ENCODE measurements around the gene KANK3. TPM values are rescaled to one million over a fixed set of nuclear protein-coding genes. Genes with fewer than 3 reads are reported as not detected.
"Not testable (repeated sequence)": the region's sequence is repeated elsewhere in the genome, so short reads cannot be mapped to it uniquely, and the experiment has no call there.

The KANK3 gene
- total RNA-seq, 1 experiment from 2014 or later: 1.2 TPM

DNA sequence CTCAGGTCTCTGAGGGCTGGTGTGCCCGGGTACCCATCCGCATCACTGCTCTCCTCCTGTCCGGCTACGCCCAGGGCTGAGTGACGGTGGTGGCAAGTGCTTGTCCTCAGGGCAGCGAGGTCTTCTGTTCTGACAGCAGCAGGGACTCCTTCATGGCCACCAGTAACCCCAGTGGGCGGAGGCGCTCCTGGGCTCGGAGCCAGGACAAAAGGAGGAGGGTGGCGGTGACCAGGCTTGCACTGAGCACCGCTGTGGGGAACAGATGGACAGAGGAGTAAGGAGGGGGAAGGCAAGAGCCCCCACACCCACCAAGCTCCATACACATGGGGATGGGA lies 40.7 kb downstream of the KANK3 start:
- Mint-ChIP-seq H3K36me3 (ENCODE audit: insufficient read depth, unreplicated experiment) (peaks cover 12% of the 10 kb centered on the region), H3K9me3 (ENCODE audit: unreplicated experiment) (no peaks in the 10 kb centered on the region), H3K4me3 (ENCODE audit: unreplicated experiment) (no peak overlapping the region), H3K4me1 (ENCODE audit: insufficient read depth, unreplicated experiment) (peaks cover 4% of the 10 kb centered on the region), H3K27ac (ENCODE audit: low read depth, unreplicated experiment) (no peak overlapping the region), H3K27me3 (ENCODE audit: insufficient read depth, unreplicated experiment) (no peaks in the 10 kb centered on the region)
- no peak for DNase-seq (ENCODE audit: unreplicated experiment)
- CTCF ChIA-PET: interaction anchor here (0.5 to 1.1 kb wide), 2 partner anchors 49 to 756 kb away, joined by 3 to 5 read pairs; no protein-coding TSS in a partner anchor
- TF ChIP-seq, protein P1, sequence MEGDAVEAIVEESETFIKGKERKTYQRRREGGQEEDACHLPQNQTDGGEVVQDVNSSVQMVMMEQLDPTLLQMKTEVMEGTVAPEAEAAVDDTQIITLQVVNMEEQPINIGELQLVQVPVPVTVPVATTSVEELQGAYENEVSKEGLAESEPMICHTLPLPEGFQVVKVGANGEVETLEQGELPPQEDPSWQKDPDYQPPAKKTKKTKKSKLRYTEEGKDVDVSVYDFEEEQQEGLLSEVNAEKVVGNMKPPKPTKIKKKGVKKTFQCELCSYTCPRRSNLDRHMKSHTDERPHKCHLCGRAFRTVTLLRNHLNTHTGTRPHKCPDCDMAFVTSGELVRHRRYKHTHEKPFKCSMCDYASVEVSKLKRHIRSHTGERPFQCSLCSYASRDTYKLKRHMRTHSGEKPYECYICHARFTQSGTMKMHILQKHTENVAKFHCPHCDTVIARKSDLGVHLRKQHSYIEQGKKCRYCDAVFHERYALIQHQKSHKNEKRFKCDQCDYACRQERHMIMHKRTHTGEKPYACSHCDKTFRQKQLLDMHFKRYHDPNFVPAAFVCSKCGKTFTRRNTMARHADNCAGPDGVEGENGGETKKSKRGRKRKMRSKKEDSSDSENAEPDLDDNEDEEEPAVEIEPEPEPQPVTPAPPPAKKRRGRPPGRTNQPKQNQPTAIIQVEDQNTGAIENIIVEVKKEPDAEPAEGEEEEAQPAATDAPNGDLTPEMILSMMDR (IDR thresholded peaks at IDR 0.05; ENCODE audit: unreplicated experiment): no peak
- intact Hi-C loops (cut with micrococcal nuclease): no loop called here
- no TSS peak for BruUV-seq (replicated peaks)
- POLR2A ChIA-PET: no interaction called here

DNA sequence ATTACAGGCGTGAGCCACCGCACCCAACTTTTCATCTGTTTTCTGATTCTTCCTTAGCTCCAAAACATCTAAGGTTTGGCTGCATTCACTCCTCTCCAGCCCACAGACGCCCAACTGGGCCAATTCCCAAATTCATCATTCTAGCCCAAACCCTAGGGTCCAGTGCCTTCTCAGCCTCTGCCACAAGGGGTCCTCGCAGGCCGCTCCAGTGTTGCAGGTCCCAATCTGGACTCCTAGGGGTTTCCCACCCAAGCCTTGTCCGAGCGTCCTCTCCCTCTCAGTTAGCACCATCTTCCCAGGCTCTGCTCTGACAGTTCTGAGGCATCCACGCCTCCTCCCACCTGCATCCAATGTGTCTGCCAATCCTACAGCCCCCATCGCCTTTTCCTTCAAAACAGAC lies 51.7 kb downstream of the KANK3 start:
- H3K27ac Mint-ChIP-seq (ENCODE audit: low read depth, unreplicated experiment); H3K36me3 Mint-ChIP-seq (ENCODE audit: insufficient read depth, unreplicated experiment); DNase-seq (ENCODE audit: unreplicated experiment); POLR2A ChIA-PET; H3K27me3 Mint-ChIP-seq (ENCODE audit: insufficient read depth, unreplicated experiment); BruUV-seq (replicated peaks); CTCF ChIA-PET; H3K4me3 Mint-ChIP-seq (ENCODE audit: unreplicated experiment); intact Hi-C loops (cut with micrococcal nuclease); H3K9me3 Mint-ChIP-seq (ENCODE audit: unreplicated experiment); H3K4me1 Mint-ChIP-seq (ENCODE audit: insufficient read depth, unreplicated experiment): not testable (repeated sequence)

DNA sequence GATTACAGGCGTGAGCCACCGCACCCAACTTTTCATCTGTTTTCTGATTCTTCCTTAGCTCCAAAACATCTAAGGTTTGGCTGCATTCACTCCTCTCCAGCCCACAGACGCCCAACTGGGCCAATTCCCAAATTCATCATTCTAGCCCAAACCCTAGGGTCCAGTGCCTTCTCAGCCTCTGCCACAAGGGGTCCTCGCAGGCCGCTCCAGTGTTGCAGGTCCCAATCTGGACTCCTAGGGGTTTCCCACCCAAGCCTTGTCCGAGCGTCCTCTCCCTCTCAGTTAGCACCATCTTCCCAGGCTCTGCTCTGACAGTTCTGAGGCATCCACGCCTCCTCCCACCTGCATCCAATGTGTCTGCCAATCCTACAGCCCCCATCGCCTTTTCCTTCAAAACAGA lies 66.6 kb downstream of the KANK3 start:
- CTCF ChIA-PET; H3K36me3 Mint-ChIP-seq (ENCODE audit: insufficient read depth, unreplicated experiment); H3K4me3 Mint-ChIP-seq (ENCODE audit: unreplicated experiment); H3K9me3 Mint-ChIP-seq (ENCODE audit: unreplicated experiment); H3K27me3 Mint-ChIP-seq (ENCODE audit: insufficient read depth, unreplicated experiment); DNase-seq (ENCODE audit: unreplicated experiment); intact Hi-C loops (cut with micrococcal nuclease); POLR2A ChIA-PET; H3K4me1 Mint-ChIP-seq (ENCODE audit: insufficient read depth, unreplicated experiment); H3K27ac Mint-ChIP-seq (ENCODE audit: low read depth, unreplicated experiment); BruUV-seq (replicated peaks): not testable (repeated sequence)

Small RNA genes within 50 kb of the gene (microRNA-seq; reads per million reads assigned to microRNA genes)
- 3.2 reads per million, percentile 23 among the genes with 10 or more reads in this experiment for gene MIR4999

Other genes with a start within 250 kb of the KANK3 start
- gene FBN3, start 193.7 kb downstream of the KANK3 start, total RNA-seq (2022): not detected in 2 replicates
- 1.1 and 1.5 TPM in 2 replicates for gene CERS4, start 133.9 kb downstream of the KANK3 start, total RNA-seq (2022)
- gene CD320, start 34.9 kb downstream of the KANK3 start, total RNA-seq (2022): 39.2 and 68.8 TPM in 2 replicates
- gene NDUFA7, start 21.9 kb downstream of the KANK3 start, total RNA-seq (2022): 83.2 and 91.8 TPM in 2 replicates
- 2,247 and 2,362 TPM in 2 replicates for gene RPS28, start 21.8 kb downstream of the KANK3 start, total RNA-seq (2022)
- gene ANGPTL4, start 20.9 kb upstream of the KANK3 start, total RNA-seq (2022): 12.6 and 32.8 TPM in 2 replicates
- gene RAB11B, start 47.1 kb upstream of the KANK3 start, total RNA-seq (2022): 67.2 and 73.3 TPM in 2 replicates
- 8.3 and 11.5 TPM in 2 replicates for gene MARCHF2, start 70.0 kb upstream of the KANK3 start, total RNA-seq (2022)
- 149 and 161 TPM in 2 replicates for gene HNRNPM, start 101.7 kb upstream of the KANK3 start, total RNA-seq (2022)
- 0.15 TPM in 1 of 2 replicates, not detected in the other for gene PRAM1, start 159.4 kb upstream of the KANK3 start, total RNA-seq (2022)
- 16.3 and 27.2 TPM in 2 replicates for gene ZNF414, start 170.9 kb upstream of the KANK3 start, total RNA-seq (2022)
- gene MYO1F, start 234.2 kb upstream of the KANK3 start, total RNA-seq (2022): 0.16 and 0.27 TPM in 2 replicates